Measurements from ENCODE around the gene GLP2R.

The GLP2R gene

DNA sequence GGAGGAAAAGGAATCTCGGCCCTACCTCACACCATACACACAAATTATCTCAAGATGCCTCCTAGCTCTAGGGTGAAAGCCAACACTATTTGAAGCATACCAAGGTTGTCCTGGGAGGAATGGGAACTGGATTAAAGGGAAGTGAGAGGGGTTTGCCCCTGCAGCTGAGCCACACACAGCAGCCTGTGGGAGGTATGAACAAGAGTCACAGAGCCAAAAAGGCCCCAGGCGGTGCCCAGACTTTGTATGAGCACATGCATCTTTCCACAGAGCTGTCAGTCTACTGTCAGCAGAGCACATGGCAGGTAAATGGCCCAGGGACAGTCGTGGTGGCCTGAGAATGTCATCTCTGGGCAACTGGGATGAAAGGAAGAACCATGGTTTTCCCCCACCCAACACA lies 110.4 kb downstream of the GLP2R start:
- Histone ChIP-seq H3K27me3 (ENCODE audit: control insufficient read depth, insufficient read depth, low read length) (no peaks in the 10 kb centered on the region), H3K79me2 (no peaks in the 10 kb centered on the region), H3K4me3 (ENCODE audit: low read depth, low read length) (no peak overlapping the region), H2AFZ (no peak overlapping the region), H3K4me1 (no peaks in the 10 kb centered on the region), H3K9ac (no peak overlapping the region), H3K4me2 (ENCODE audit: low read length) (no peak overlapping the region), H3K27ac (no peak overlapping the region), H3K9me3 (ENCODE audit: control insufficient read depth, low read length) (no peaks in the 10 kb centered on the region), H3K36me3 (ENCODE audit: control insufficient read depth, insufficient read depth, low read length) (no peaks in the 10 kb centered on the region)
- TF ChIP-seq, protein P1, sequence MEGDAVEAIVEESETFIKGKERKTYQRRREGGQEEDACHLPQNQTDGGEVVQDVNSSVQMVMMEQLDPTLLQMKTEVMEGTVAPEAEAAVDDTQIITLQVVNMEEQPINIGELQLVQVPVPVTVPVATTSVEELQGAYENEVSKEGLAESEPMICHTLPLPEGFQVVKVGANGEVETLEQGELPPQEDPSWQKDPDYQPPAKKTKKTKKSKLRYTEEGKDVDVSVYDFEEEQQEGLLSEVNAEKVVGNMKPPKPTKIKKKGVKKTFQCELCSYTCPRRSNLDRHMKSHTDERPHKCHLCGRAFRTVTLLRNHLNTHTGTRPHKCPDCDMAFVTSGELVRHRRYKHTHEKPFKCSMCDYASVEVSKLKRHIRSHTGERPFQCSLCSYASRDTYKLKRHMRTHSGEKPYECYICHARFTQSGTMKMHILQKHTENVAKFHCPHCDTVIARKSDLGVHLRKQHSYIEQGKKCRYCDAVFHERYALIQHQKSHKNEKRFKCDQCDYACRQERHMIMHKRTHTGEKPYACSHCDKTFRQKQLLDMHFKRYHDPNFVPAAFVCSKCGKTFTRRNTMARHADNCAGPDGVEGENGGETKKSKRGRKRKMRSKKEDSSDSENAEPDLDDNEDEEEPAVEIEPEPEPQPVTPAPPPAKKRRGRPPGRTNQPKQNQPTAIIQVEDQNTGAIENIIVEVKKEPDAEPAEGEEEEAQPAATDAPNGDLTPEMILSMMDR (IDR thresholded peaks at IDR 0.05) = no peak

DNA sequence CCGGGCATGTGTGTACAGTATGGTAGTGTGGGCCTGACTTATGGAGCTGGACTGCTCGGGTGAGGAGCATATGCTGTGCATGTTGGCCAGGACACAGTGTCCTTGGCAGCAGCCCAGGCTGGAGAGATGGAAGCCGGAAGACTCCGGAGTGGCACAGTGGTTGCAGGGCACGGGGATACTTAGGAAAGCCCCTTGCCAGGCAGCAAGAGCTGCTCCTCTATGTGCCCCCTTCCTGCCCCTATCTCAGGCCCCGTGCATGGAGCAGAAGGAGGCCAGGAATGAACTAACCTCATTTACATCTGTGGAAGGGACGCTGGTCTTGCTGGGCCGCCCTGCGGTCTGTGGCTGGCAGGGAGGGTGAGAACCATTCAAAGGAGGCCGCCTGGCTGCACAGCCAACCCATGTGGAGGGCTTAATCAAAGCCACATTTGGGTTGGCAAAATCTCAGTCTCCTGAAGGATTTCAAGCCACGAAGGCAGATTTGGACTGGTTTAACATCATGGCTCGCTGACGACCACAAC lies 111.6 kb downstream of the GLP2R start:
- TF ChIP-seq, protein P1 (IDR thresholded peaks at IDR 0.05) = no peak
- H3K4me3 ChIP-seq (ENCODE audit: low read depth, low read length) = no peak overlapping the region

DNA sequence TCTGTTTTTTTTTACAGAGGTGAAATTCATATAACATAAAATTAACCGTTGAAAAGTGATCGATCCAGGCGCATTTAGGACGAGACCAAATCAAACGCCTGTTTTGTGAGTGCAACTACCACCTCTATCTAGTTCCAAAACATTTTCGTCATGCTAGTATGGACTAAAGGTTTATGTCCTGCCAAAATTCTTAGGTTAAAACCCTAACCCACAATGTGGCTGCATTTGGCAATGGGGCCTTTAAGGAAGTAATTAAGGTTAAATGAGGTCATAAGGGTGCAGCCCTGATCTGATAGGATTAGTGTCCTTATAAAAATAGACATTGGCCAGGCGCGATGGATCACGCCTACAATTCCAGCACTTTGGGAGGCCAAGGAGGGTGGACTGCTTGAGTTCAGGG lies 112.2 kb downstream of the GLP2R start:
- Histone ChIP-seq H3K9me3 (ENCODE audit: control insufficient read depth, low read length) (no peaks in the 10 kb centered on the region), H3K4me3 (ENCODE audit: low read depth, low read length) (no peak overlapping the region), H2AFZ (no peak overlapping the region), H3K9ac (no peak overlapping the region), H3K79me2 (no peaks in the 10 kb centered on the region), H3K27ac (no peak overlapping the region), H3K36me3 (ENCODE audit: control insufficient read depth, insufficient read depth, low read length) (no peaks in the 10 kb centered on the region), H3K4me2 (ENCODE audit: low read length) (no peak overlapping the region), H3K4me1 (no peaks in the 10 kb centered on the region), H3K27me3 (ENCODE audit: control insufficient read depth, insufficient read depth, low read length) (no peaks in the 10 kb centered on the region)
- TF ChIP-seq, protein P1 (IDR thresholded peaks at IDR 0.05) = no peak

More for the DNA sequence above, 111.6 kb downstream of the GLP2R start:
- Histone ChIP-seq H3K36me3 (ENCODE audit: control insufficient read depth, insufficient read depth, low read length) (no peaks in the 10 kb centered on the region), H3K4me2 (ENCODE audit: low read length) (no peak overlapping the region), H3K79me2 (no peaks in the 10 kb centered on the region), H3K9me3 (ENCODE audit: control insufficient read depth, low read length) (no peaks in the 10 kb centered on the region), H2AFZ (no peak overlapping the region), H3K27me3 (ENCODE audit: control insufficient read depth, insufficient read depth, low read length) (no peaks in the 10 kb centered on the region), H3K27ac (no peak overlapping the region), H3K9ac (no peak overlapping the region), H3K4me1 (no peaks in the 10 kb centered on the region)

DNA sequence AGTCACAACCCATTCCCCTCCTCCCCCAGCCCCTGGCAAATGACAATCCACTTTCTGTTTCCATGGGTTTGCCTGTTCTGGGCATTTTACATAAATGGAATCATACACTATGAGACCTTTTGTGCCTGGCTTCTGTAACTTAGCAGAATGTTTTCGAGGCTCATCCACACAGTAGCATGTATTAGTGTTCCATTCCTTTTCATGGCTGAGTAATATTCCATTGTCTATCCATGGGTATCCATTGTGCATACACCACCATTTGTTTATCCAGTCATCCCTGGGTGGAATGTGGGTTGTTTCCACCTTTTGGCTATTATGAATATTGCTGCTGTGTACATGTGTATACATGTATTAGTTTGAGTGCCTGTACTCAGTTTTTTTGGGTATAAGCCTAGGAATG lies 113.0 kb downstream of the GLP2R start:
- Histone ChIP-seq H3K27ac (no peak overlapping the region), H3K79me2 (no peaks in the 10 kb centered on the region), H3K9me3 (ENCODE audit: control insufficient read depth, low read length) (no peaks in the 10 kb centered on the region), H3K36me3 (ENCODE audit: control insufficient read depth, insufficient read depth, low read length) (no peaks in the 10 kb centered on the region), H3K4me3 (ENCODE audit: low read depth, low read length) (no peak overlapping the region), H3K9ac (no peak overlapping the region), H2AFZ (no peak overlapping the region), H3K27me3 (ENCODE audit: control insufficient read depth, insufficient read depth, low read length) (no peaks in the 10 kb centered on the region), H3K4me2 (ENCODE audit: low read length) (no peak overlapping the region), H3K4me1 (no peaks in the 10 kb centered on the region)
- TF ChIP-seq, protein P1 (IDR thresholded peaks at IDR 0.05) = no peak

DNA sequence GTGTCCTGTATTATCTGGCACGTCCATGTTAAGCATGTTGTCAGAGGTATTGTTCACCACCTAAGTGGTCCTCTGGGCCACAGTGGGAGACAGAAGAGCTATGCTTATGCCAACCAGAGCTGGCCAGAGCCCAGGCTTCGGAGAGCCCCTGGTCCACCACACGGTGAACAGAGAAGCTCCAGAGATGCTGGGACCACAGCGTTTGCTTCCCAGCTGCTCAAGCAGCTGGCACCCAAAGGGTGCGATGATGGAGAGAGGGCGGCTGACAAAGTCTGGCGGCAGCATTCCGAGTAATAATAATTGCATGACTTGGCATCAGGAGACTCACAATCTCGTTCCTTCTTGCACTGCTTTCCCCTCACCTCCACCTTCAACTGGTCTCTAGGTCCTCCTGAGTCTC lies 115.1 kb downstream of the GLP2R start:
- Histone ChIP-seq H3K79me2 (no peaks in the 10 kb centered on the region), H3K27me3 (ENCODE audit: control insufficient read depth, insufficient read depth, low read length) (no peaks in the 10 kb centered on the region), H3K4me2 (ENCODE audit: low read length) (no peak overlapping the region), H3K4me3 (ENCODE audit: low read depth, low read length) (no peak overlapping the region), H3K4me1 (no peaks in the 10 kb centered on the region), H2AFZ (no peak overlapping the region), H3K9me3 (ENCODE audit: control insufficient read depth, low read length) (no peaks in the 10 kb centered on the region), H3K9ac (no peak overlapping the region), H3K27ac (no peak overlapping the region), H3K36me3 (ENCODE audit: control insufficient read depth, insufficient read depth, low read length) (no peaks in the 10 kb centered on the region)
- TF ChIP-seq, protein P1 (IDR thresholded peaks at IDR 0.05) = no peak
